ENCODE results near the gene UBL7. TPM values are rescaled to one million over a fixed set of nuclear protein-coding genes. Genes with fewer than 3 reads are reported as not detected.

UBL7 gene
- total RNA-seq, 1 experiment from 2014 or later, result 39.8 TPM

- no peak for DNase-seq (ENCODE audit: extremely low read depth, low read depth)
Measured at GRCh38 chr15:74442604-74443003, 18.4 kb downstream of the UBL7 start.

- no peak for DNase-seq (ENCODE audit: extremely low read depth, low read depth)
Measured at GRCh38 chr15:74442063-74442462, 18.9 kb downstream of the UBL7 start.

- DNase-seq (ENCODE audit: extremely low read depth, low read depth), result no peak
Measured at GRCh38 chr15:74441248-74441941, 19.6 kb downstream of the UBL7 start.

DNA sequence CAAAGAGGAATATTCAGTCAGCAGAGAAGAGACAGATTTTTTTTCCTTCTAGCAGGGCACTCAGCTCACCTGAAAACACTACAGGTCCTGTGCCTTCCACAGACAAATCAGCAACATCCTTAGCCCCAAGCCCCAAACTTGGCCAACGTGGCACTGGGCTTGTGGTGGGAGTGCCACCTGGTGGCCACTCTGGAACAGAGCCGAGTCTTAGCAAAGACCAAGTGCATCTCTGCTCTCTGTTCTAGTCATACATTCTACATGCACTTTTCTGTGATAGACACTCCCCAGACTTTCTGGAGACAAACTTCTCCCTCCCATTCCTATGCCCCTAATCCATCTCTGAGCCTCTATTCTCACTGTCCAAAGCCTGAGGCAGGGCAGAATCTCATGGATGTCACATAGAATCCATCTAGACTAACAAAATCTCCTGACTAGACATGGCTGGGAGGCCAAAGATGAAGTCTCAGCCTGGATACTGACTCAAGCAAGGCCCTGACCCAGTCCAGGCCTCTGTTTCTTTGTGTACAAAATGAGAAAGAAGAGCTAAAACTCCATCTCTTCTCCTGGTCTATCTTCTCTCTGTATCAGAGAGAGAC, 22.1 kb downstream of the UBL7 start:
- peak; percentile 50 for DNase-seq (ENCODE audit: extremely low read depth, low read depth)

DNA sequence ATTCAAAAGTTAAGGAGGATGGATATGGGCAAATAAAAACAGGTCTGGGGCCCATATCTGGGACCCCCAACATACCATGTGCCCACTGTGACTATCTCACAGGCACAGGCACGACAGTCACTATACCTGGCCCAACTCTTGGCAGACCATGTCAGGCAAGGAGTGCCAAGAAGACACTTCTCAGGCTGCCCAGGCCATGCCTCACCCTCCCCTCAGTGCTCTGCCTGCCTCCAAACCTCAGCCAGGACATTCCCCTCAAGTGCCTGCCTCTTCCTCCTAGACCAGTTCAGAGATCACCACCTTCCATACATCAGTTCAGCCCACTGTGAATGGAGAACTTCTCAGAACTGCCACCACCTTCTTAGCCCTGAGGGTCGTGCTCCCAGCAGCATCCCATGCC, 22.8 kb downstream of the UBL7 start:
- no peak for DNase-seq (ENCODE audit: extremely low read depth, low read depth)

DNA sequence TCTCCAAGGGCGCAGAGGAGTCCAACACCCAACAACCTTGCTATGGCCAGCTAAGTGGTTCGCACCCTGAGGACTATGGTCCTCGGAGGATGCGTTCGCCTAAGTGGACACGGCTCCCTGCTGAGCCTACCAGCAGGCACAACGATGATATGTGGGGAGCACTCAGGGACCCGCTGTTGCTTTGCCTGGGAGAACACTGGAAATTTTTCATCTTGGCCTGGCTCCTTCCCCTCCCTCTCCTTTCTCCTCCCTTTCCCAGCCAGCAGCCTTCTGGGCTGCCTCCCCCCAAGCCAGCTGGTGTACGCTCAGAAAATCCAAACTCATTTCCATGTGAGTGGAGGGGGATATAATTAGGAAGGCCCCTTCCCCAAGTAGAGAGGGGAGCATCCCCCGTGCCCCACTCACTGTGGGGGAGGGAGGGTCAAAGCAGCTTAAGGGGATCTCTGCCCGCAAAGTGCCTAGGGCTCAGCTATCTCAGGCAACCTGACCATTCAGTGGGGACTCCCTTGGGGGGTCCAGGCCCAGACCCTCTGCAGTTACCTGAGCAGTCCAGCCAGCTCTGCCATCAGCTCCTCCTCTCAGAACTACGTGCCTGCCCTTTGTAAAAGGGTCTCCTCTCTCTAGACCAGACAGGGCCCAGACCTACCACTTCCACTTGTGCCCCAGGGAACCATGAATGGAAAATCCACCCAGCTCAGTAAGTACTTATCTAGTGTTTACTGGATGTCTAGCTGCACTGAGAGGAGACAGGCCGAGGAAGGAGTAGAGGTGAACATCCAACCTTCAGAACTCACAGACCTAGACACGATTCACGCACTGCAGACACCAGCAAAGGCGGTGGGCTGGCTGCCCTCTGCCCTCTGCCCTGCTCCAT, 26.5 kb downstream of the UBL7 start:
- no peak for DNase-seq (ENCODE audit: extremely low read depth, low read depth)

DNA sequence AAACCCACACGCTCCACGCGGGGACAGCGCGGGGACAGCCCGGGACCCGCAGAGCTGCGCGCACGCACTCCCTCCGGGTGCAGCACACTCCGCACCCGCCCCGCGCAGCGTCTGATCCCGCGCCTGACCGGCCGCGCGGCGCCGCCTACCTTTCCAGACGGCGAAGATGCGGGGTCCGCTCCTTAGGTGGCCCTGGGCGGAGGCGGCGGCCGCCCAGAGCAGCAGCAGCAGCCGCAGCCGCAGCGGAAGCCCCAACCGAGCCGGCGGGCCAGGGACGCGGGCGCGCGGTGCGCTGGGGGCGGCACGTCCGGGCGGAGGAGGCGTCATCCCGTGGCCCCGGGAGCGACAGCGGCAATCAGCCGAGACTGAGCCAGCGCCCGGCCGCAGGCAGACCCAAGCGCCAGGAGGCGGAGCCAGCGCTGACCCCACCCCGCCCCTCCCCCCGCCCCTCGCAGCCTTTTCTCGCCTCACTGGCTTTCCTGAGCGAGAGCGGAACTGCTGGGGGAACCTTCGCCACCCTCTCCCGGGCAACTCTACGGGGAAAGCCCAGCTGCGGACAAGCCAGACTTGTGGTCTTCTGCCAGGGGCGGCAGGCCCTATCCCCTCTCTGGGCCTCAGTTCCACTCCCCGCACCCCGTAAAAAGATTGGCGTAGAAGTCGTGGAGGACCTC, 27.2 kb downstream of the UBL7 start, which contains the start of gene SEMA7A:
SEMA7A (minus strand) TSS at position 367 of the 671 bp plus-strand sequence; CDS start at position 327, 40 bp downstream.
- DNase-seq (ENCODE audit: extremely low read depth, low read depth), result peak; percentile 43

GRCh38 chr15:74432968-74433591, 27.9 kb downstream of the UBL7 start:
- DNase-seq (ENCODE audit: extremely low read depth, low read depth), result no peak

DNA sequence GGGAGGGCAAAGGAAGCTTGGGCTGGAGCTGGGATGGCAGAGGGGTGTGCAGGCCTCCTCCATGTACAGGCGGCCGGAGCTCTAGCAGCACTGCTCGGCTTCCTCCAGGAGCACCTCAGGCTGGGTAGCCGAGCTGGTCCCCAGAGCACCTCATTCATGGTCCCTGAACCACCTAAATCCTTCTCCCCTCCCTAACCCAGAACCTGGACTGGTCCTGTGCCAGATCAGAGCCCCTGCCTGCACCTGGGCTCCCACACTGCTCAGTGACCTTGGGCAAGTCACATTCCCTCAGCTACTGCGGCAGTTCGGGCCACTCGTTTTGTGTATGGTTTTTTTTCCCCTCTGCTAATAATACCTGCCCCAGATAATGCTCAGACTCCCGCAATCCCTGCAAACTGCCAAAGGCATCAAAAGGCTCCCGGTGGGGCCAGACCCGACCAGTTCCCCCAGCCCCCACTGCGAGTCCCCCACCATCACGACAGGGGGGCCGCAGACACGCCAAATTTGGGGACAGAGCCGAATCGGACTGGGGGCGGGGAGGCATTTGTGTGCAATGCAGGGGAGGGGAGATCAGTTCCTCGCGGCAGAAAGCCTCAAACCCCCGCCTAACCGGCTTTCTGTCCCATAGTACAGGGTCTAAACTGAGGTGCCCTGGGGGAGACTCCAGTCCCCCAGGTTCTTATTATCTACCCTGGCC, 28.5 kb downstream of the UBL7 start:
- DNase-seq (ENCODE audit: extremely low read depth, low read depth), result no peak

DNA sequence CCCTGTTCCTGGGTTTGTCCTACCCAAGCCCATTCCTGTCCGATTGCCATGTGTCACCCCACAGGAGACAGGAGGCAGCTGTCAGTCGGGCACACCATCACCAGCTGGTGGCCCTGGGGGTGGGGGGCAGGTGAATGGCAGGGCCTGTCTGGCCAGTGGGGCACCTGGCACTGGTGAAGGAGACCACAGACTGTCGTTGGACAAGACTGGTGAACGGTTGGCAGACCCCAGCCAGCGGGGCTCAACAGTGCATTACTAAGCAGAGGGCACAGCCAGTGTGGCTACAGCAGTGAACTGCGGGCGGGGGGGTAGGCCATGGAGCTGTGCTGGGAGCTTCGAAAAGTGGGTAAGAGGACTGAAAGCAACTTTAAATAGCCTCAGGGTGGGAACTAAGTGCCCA, 29.3 kb downstream of the UBL7 start:
- DNase-seq (ENCODE audit: extremely low read depth, low read depth), result no peak

- DNase-seq (ENCODE audit: extremely low read depth, low read depth), result no peak
Measured at GRCh38 chr15:74431116-74431515, 29.8 kb downstream of the UBL7 start.

DNA sequence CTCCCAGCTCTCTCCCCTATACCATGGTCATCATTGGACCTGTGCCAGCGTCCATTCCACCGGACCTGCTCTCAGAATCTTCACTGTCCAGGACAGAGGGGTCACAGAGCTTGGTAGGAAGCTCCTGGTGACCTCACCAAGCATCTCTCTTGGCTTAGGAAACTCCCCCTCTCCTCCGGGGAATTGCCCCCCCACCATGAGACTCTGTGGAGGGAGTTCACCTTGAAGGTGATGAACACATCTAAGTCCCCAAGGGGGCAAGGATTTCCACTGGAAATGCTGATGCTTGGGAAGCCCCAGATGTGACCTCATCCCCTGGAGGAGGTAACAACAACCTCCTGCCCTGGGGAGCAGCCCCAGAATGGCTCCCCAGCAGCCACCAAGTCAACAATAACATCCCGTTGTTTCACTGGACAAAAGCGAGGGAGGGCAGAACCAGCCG, 30.4 kb downstream of the UBL7 start:
- DNase-seq (ENCODE audit: extremely low read depth, low read depth), result no peak

- no peak for DNase-seq (ENCODE audit: extremely low read depth, low read depth)
Measured at GRCh38 chr15:74429781-74430400, 31.1 kb downstream of the UBL7 start.

- DNase-seq (ENCODE audit: extremely low read depth, low read depth), result no peak
Measured at GRCh38 chr15:74428970-74429780, 31.8 kb downstream of the UBL7 start.

DNA sequence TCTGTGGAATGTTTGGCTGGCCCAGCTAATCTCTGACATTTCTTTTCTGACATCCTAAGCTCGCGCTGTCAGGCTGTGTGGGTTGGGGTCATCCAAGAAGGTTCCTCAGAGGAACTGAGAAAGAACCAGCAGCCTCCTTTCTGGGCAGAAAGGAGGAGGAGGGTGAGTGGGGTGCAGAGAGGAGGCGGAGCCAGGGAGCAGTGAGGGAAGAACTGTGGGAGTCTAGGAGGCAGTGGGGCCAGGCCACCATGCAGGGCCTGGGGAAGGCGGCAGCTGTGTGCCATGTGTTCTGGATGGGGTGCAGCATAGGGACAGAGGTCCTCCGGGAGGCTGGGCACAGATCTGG, 32.5 kb downstream of the UBL7 start:
- no peak for DNase-seq (ENCODE audit: extremely low read depth, low read depth)

- DNase-seq (ENCODE audit: extremely low read depth, low read depth), result no peak
Measured at GRCh38 chr15:74427607-74428441, 33.1 kb downstream of the UBL7 start.

DNA sequence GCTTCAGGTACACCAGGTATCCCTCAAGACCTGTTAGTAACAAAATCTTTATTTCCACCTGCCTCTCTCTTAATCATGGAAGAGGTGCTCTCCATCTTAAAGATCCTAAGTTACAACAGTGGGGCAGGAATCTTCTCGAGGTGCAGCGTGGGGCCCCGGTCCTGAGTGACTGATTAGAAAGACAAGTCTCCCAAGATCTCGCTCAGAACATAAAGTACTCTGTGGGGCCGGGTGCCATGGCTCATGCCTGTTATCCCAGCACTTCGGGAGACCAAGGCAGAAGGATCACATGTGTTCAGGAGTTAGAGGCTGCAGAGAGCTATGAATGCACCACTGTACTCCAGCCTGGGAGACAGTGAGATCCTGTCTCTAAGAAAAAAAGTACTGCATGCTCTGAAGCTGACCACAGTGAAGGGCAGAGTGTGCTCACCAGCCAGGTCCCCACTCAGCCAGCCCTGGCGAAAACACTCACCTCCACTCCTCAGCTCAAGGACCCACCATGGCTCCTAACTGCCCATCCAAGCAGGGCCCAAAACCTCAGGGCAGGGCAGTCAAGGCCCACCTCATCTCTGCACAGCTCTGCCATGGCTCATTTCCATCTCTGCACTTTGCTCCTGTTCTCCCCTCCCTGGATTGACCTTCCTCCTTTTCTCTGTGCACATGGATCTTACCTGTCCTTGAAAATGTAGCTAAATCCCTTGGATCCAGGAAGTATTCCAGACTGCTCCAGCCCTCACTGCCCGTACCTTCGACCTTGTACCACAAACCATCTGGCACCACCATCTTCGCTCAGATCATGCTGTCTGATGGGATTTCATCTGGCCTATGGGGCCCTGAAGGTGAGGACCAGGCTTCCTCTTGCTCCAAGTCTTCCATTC, 34.3 kb downstream of the UBL7 start:
- DNase-seq (ENCODE audit: extremely low read depth, low read depth), result no peak

Data from NCI-H460 (cell line).